NCI-H1694 treated with DMSO at 0.1 percent for 48 hours (cell line): ENCODE results near the gene WRAP73.

ENCODE experiments used
- DNase-seq: peaks from one replicate; lab custom pipeline; 2025; lab: John Stamatoyannopoulos, UW

Gene WRAP73

GRCh38 chr1:3646596-3646995 lies 3.3 kb downstream of the WRAP73 start:
- DNase-seq = no peak

DNA sequence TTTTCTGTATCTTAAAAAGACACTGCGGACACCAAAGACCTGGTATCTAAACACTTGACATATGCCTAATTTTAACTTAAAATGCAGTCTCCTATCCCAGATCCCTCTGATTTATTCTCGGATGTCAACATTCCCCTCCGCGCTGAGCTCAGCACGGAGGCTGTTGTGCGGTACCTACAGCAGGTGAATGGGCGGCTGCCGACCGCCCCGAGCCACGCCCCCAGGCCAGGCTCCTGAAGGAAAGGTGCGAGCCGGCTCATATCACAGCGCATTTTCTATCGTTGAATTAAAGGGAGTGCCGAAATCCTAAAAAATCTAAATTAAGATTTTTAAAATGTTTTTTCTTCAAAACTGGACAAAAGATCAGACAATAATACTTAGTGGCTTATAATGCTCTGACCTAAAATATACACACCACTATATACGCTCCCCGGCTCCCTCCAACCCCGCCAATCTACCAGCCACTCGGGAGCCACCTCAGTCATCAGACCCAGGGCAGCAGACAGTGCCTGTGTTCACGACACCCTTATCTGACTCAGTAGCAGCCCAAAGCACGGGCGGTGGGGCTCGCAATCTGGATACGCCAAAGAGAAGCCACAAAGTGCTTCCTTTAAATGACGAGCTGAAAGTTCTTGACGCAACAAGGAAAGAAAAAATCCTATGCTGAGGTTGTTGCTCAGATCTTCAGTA lies 4.1 kb downstream of the WRAP73 start:
- DNase-seq = no peak

- DNase-seq = no peak
Observed at GRCh38 chr1:3645247-3645646, 4.7 kb downstream of the WRAP73 start.

- DNase-seq = no peak
Observed at GRCh38 chr1:3644273-3644672, 5.6 kb downstream of the WRAP73 start.

GRCh38 chr1:3642919-3643675 lies 6.8 kb downstream of the WRAP73 start:
- DNase-seq = no peak

GRCh38 chr1:3641816-3642215 lies 8.1 kb downstream of the WRAP73 start:
- DNase-seq = no peak

GRCh38 chr1:3641046-3641760 lies 8.7 kb downstream of the WRAP73 start:
- DNase-seq = no peak

DNA sequence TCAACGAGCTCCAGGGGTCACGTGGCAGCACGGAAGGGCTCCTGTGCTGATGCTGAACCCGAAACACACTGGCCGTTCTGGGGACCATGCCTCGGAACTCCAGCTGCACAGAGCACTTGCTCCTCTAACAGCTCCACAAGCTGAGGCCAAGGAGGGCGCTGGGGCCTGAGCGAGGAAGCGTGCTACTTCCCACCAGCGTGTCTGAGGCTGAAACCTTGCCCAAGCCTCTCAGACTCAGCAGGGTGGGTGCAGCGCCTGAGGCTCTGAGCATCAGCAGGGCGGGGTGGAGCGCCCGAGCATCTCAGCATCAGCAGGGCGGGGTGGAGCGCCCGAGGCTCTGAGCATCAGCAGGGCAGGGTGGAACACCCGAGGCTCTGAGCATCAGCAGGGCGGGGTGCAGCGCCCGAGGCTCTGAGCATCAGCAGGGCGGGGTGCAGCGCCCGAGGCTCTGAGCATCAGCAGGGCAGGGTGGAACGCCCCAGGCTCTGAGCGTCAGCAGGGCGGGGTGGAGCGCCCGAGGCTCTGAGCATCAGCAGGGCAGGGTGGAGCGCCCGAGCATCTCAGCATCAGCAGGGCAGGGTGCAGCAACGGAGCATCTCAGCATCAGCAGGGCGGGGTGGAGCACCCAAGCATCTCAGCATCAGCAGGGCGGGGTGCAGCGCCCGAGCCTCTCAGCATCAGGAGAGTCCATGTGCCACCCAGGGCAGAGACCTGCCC lies 9.6 kb downstream of the WRAP73 start:
- DNase-seq = no peak

DNA sequence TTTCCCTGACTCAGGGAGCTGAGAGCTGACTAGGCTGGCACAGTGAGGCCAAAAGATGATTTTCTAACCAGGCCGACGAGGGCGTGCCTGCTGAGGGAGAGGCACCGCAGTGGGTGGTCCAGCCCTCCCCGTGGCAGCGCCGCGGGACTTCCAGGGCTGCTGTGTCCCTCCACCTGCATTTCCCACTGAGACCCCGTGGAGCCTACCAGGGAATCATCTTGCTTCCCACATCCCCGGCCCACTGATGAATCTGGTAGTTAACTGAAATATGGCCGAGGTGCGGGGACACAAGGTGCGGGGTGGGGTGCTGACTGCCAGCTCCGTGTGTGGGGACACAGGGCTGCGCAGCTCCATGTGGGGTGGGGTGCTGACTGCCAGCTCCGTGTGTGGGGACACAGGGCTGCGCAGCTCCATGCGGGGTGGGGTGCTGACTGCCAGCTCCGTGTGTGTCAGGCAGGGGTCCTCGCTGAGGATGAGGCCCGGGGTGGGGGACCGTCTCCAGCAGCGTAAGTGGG lies 10.4 kb downstream of the WRAP73 start:
- DNase-seq = no peak

- no peak for DNase-seq
Observed at GRCh38 chr1:3638676-3639075, 11.2 kb downstream of the WRAP73 start.

- DNase-seq = no peak
Observed at GRCh38 chr1:3638027-3638426, 11.9 kb downstream of the WRAP73 start.

GRCh38 chr1:3636531-3636930 lies 13.4 kb downstream of the WRAP73 start:
- no peak for DNase-seq

- no peak for DNase-seq
Observed at GRCh38 chr1:3636080-3636479, 13.8 kb downstream of the WRAP73 start.

GRCh38 chr1:3634059-3634800 lies 15.7 kb downstream of the WRAP73 start:
- DNase-seq = no peak

- no peak for DNase-seq
Observed at GRCh38 chr1:3633344-3634058, 16.4 kb downstream of the WRAP73 start.

- no peak for DNase-seq
Observed at GRCh38 chr1:3632716-3633343, 17.1 kb downstream of the WRAP73 start.

- no peak for DNase-seq
Observed at GRCh38 chr1:3632298-3632697, 17.6 kb downstream of the WRAP73 start.

DNA sequence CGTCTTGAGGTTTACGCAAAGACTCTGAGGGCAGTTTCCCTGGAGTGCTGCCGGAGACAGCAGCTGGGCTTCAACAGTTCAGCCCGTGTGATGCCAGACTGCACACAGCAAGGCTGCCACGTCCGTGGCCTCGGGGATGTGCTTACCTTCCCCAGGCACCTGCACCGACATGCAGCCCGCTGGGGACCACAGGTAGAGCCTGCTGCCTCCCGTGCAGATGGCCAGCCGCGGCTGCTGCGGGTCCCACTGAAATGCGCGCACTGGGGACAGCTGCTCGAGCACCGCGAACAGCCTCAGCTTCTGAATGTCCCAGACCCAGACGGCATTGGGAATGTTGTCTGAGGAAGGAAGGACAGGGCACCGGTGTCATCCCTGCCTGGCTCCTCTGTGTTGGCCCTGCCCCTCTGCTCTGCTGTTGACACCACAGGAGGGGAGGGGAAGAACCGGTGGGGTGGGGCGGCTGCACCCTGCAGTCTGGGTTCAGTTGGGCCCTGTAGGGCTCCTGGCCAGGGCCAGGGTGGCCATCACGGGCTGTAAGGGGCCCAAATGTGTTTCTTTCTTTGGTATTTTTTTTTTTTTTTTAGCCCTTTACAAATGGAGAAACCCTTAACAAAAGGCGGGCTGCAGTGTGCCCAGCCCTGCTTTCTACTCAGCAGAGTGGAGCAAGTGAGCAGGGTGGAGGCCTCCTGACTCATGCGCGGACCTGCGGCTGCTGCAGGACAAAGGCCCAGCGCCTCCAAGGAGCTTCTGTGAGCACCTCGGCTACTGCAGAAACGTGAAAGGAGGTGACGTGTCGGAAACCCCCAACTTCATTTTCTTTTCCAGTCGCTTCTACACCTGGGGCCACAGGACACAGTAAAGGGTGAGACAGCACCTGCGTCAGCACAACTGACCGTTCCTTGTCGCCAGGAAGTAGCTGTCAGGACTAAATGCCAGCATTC lies 18.3 kb downstream of the WRAP73 start:
- no peak for DNase-seq

DNA sequence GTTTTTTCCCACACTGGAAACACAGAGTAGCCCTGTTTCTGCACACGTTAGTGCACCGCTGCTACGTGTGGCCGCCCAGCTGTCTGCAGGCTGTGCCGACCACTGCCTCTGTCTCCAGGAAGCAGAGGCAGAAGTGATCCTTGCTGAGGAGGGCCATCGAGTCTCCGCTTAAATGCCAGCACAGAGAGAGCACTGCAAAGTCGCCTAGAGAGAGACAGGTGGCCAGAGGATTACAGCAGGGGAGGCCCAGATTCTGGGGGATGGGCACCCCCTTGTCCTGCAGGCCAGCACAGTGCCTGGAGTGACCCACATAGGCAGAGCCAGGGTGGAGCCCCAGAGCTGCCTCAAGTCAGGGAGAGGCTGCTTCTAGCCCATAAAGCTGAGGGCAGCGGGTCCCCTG lies 19.0 kb downstream of the WRAP73 start:
- no peak for DNase-seq
